AG09309 (cell line): ENCODE measurements around the gene TRMT11.
"Not testable (repeated sequence)": the region's sequence is repeated elsewhere in the genome, so short reads cannot be mapped to it uniquely, and the experiment has no call there.

ENCODE experiments used
- DNase-seq: peaks from one replicate; pipeline ENCODE4 v3.0.0-alpha.2; 2010; ENCODE audit warnings: low read depth
- H3K4me3 ChIP-seq: 2 replicates; pipeline ENCODE4 v1.5.1; 2011; ENCODE audit warnings: mild to moderate bottlenecking, low read depth, low read length, moderate library complexity; ENCODE audit not compliant: control insufficient read depth
- TF ChIP-seq, protein P1 (sequence below): IDR thresholded peaks from 2 replicates; pipeline ENCODE4 v1.5.1; 2011; ENCODE audit warnings: mild to moderate bottlenecking, low read depth, low read length, inconsistent platforms; ENCODE audit not compliant: insufficient read depth, control insufficient read depth; ENCODE audit errors: missing control alignments

TRMT11 gene

DNA sequence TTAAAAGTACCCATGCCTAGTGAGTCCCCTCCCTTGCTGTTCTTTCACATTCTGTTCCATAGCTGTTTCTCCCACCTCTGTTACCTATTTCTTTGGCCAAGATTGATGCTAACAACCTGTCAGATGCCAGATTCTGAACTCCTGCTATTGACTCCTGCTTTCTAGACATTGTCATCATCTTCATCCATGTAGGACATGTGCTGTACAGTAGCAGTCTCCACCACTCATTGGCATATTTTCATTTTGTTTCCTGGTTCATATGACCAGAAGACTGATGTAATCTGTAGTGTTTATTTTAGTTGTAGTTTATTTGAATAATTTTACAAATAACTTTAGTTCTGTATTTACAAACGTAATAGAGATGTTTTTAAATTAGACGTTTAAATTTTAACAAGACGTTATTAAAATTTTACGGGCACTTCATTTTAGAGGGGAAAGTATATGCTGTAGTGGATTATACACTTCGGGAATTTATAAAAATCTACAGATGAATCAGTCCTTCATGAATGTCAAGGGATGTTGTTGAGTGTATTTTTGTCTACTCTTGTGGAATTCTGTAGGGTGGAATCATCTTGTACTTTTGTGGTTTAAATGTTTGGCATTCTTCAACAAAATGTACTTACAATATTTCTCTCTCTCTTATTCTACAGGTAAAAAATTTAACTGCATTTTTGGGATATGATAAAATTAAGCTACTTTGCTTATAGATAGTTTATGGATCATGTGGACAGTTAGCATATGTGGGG, 34.1 kb downstream of the TRMT11 start:
- no peak overlapping the region for H3K4me3 ChIP-seq
- no peak for DNase-seq
- TF ChIP-seq, protein P1, sequence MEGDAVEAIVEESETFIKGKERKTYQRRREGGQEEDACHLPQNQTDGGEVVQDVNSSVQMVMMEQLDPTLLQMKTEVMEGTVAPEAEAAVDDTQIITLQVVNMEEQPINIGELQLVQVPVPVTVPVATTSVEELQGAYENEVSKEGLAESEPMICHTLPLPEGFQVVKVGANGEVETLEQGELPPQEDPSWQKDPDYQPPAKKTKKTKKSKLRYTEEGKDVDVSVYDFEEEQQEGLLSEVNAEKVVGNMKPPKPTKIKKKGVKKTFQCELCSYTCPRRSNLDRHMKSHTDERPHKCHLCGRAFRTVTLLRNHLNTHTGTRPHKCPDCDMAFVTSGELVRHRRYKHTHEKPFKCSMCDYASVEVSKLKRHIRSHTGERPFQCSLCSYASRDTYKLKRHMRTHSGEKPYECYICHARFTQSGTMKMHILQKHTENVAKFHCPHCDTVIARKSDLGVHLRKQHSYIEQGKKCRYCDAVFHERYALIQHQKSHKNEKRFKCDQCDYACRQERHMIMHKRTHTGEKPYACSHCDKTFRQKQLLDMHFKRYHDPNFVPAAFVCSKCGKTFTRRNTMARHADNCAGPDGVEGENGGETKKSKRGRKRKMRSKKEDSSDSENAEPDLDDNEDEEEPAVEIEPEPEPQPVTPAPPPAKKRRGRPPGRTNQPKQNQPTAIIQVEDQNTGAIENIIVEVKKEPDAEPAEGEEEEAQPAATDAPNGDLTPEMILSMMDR, result no peak

DNA sequence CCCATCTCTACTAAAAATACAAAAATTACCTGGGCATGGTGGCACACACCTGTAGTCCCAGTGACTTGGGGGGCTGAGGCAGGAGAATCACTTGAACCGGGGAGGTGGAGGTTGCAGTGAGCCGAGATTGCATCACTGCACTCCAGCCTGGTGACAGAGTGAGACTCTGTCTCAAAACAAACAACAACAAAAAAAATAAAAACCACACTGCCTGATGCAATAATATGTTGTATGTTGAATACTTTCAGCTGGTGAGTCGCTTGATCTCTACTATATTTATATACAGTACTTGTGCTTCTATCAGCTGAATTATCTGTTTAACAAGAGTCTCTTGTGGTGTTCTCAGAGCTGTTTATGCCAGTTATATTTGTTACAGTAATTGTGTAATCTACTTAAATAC, 37.1 kb downstream of the TRMT11 start:
- H3K4me3 ChIP-seq, DNase-seq: not testable (repeated sequence)

DNA sequence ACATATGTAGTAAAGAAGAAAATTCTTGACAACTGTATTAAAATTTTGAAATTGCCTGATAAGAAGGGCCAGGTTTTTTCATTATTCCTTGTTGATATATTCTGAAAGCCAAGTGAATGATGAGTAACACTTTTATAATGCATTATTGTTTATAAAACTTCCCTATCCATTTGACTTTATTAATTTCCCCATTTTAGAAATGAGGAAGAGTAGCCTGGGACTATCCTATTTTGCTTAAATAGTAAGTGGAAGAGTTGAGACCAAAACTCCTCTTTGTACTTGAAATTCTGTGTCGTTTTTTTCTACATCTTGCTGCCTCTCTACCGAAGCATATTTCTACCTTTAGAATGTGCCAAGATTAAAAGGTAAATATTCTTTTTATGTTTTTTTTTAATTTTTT, 39.7 kb downstream of the TRMT11 start:
- no peak for DNase-seq
- TF ChIP-seq, protein P1, result no peak
- no peak overlapping the region for H3K4me3 ChIP-seq

DNA sequence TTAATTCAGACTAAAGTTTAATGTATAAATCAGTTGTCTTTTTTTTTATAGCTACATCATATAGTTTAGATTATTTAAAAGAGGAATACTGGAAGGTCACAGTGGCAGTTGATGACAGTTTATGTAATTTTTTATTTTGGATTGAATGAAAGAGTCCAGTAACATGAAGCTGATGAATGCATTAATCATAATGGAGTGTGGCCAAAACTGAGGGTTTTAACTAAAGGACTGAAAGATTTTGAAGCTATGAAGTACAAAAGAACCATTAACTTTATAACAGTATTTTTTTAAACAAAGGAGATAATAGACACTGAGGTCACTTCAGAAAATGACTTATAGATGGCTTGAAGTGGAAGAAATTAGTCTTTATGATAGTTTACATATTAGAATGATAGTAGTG, 41.3 kb downstream of the TRMT11 start:
- no peak for DNase-seq
- TF ChIP-seq, protein P1, result no peak
- H3K4me3 ChIP-seq, result no peak overlapping the region

DNA sequence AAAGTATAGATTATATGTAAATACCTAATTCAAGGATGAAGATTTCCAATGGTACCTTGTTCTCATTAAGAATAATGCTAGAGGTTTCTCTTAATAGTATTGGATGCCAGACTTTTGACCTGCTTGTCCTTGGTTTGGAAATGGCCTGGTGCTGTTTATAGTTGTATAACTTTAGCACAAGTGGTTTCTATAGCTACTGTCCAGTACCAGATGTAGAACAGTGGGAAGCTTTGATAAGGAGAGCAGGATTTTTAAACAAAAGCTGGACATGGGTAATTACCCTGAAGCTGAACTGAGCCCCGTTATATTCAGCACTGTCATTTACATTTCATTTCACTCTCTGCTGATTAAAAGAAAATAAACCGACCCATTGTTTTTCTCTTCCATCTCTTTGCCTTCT, 43.7 kb downstream of the TRMT11 start:
- DNase-seq, result no peak
- no peak overlapping the region for H3K4me3 ChIP-seq
- TF ChIP-seq, protein P1, result no peak

DNA sequence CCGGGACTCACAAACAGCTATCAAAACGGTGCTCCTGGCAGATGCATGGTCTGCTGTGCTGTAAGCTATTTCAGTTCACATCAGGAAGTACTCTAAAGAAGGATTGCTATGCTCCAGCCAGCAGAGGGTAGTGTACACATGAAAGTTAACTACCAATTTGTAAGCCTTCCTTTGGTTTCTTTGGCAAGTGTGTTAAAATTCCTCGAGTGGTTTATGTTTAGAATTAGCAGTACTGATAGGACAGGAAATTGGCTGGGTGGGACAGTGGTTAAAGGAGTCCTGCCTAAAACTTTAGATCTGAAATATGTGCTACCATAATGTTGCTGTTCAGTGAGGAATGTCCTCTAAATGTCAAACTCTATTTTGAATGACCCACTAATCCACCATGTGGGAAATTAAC, 47.4 kb downstream of the TRMT11 start:
- no peak overlapping the region for H3K4me3 ChIP-seq
- TF ChIP-seq, protein P1, result peak; percentile 75
- peak; percentile 82 for DNase-seq

DNA sequence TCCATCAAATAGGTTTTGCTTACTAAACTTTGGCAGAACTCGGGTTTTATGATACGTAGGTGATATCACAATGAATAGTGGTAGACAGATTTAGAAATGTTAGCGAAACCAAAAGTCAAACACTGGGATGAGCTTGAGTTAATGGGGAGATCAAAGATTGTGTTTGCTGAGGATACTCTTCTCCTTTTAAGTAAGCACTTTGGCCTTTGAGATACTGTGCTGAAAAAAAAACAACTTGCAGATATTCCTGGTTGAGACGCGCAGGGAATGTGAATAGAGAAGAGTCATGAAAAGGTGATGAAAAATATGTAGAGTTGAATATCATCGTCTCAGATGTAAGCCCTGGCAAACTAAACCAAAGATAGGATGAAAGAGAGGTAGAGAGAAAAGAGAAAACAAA, 48.3 kb downstream of the TRMT11 start:
- TF ChIP-seq, protein P1, result no peak
- DNase-seq, result no peak
- H3K4me3 ChIP-seq, result no peak overlapping the region
